OCI-LY1 (cell line): Measurements from ENCODE around the gene PTPRN2.

ENCODE experiments used
- EZH2 ChIP-seq: fragments of 200-600 bp; sonication (generic), shearing (Covaris generic); IDR thresholded peaks from 2 replicates; pipeline ENCODE4 v1.8.0; 2017; ENCODE audit warnings: borderline replicate concordance, mixed run types, mild to moderate bottlenecking, antibody characterized with exemption, low read length, moderate library complexity, mixed read lengths
- TF ChIP-seq, protein P1 (sequence below): fragments of 200-600 bp; sonication (generic), shearing (Covaris generic); IDR thresholded peaks from 2 replicates; pipeline ENCODE4 v1.5.1; 2017; ENCODE audit warnings: mild to moderate bottlenecking, antibody characterized with exemption, low read length, moderate library complexity, mixed read lengths

DNA sequence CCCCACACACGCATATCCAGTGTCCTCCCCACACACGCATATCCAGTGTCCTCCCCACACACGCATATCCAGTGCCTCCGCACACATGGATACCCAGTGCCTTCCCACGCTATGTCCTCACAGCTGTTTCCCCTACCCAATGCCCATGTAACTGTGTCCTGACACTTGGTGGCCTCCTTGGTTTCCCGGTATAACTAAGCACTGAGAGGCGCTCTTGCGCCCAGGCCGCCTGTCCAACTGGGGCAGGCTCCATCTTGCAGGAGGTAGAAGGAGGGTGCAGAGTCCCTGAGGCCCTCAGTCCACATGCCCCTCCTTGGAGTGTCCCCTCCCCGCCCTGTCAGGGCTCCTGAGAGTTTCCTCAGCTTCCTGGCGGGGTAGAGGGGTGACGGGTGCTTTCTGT lies 715.2 kb downstream of the PTPRN2 start:
- TF ChIP-seq, protein P1, sequence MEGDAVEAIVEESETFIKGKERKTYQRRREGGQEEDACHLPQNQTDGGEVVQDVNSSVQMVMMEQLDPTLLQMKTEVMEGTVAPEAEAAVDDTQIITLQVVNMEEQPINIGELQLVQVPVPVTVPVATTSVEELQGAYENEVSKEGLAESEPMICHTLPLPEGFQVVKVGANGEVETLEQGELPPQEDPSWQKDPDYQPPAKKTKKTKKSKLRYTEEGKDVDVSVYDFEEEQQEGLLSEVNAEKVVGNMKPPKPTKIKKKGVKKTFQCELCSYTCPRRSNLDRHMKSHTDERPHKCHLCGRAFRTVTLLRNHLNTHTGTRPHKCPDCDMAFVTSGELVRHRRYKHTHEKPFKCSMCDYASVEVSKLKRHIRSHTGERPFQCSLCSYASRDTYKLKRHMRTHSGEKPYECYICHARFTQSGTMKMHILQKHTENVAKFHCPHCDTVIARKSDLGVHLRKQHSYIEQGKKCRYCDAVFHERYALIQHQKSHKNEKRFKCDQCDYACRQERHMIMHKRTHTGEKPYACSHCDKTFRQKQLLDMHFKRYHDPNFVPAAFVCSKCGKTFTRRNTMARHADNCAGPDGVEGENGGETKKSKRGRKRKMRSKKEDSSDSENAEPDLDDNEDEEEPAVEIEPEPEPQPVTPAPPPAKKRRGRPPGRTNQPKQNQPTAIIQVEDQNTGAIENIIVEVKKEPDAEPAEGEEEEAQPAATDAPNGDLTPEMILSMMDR: no peak
- no peak for TF ChIP-seq EZH2
